ENCODE measurements around the gene RNF213. TPM values are rescaled to one million over a fixed set of nuclear protein-coding genes. Genes with fewer than 3 reads are reported as not detected.

The RNF213 gene
- total and polyA plus RNA-seq, 10 of the 15 experiments (the other 5 are each of a cell fraction or from before 2014, with no cell fraction given), result 18.6 to 145 (median 65.8) TPM

- TF ChIP-seq ATF2 (IDR thresholded peaks at IDR 0.05; ENCODE audit: low read length), result no peak
Measured at GRCh38 chr17:80287806-80288567, 27.3 kb downstream of the RNF213 start (continued).

- POLR2A ChIA-PET, result no interaction called here
- intact Hi-C loops (cut with micrococcal nuclease; ENCODE audit: unreplicated experiment), result no loop called here
Measured at GRCh38 chr17:80289616-80290015, 29.0 kb downstream of the RNF213 start.

More at GRCh38 chr17:80289616-80290015, 29.0 kb downstream of the RNF213 start:
- RAD21 ChIA-PET (ENCODE audit: unreplicated experiment), result no interaction called here
- BruUV-seq (replicated peaks), result no TSS peak
- peaks cover 17 to 40% of the 10 kb centered on the region in 2 experiments for H3K36me3 ChIP-seq (ENCODE audit: control insufficient read depth in 2 of 2, insufficient read depth in 2 of 2, low read length in 1 of 2)
- CTCF ChIA-PET, result interaction anchor here (0.6 kb wide), 1 partner anchor 117 kb away, joined by 3 read pairs; no protein-coding TSS in a partner anchor
- in situ Hi-C loops (cut with MboI), result no loop called here
- no peak overlapping the region for H3K4me3 ChIP-seq
- no peaks in the 10 kb centered on the region for H3K9me3 ChIP-seq (replicated peaks; ENCODE audit: control insufficient read depth, insufficient read depth, low read length)
- 75% methylated on average over 6 of the region's 6 CpGs for WGBS (ENCODE audit: insufficient coverage, insufficient replicate concordance, low lambda C conversion rate, missing lambda C conversion rate)
- no peaks in the 10 kb centered on the region for H3K27me3 ChIP-seq (replicated peaks in 1 of 2; ENCODE audit: control insufficient read depth in 2 of 2, insufficient read depth in 2 of 2, low read length in 1 of 2)
- H3K27ac ChIP-seq (ENCODE audit: control insufficient read depth, insufficient read depth), result no peak overlapping the region
- FAIRE-seq, result no peak
- no peak for TF ChIP-seq REST (IDR thresholded peaks at IDR 0.05; ENCODE audit: low read depth, low read length)
- TF ChIP-seq MEF2B (IDR thresholded peaks at IDR 0.05; ENCODE audit: partially characterized antibody, poor library complexity, severe bottlenecking), result no peak
- TF ChIP-seq ZZZ3 (IDR thresholded peaks at IDR 0.05; ENCODE audit: control insufficient read depth, insufficient read length, low read depth), result no peak
- no peak for TF ChIP-seq TCF3 (IDR thresholded peaks at IDR 0.05; ENCODE audit: borderline replicate concordance, insufficient read depth, low read depth, low read length)
- no peak for TF ChIP-seq SMAD5 (IDR thresholded peaks at IDR 0.05; ENCODE audit: low read depth)
- TF ChIP-seq RFX5 (IDR thresholded peaks at IDR 0.05; ENCODE audit: low read depth, low read length), result no peak
- no peak for TF ChIP-seq BACH1 (IDR thresholded peaks at IDR 0.05; ENCODE audit: borderline replicate concordance)
- no peak for TF ChIP-seq CHD1 (IDR thresholded peaks at IDR 0.05; ENCODE audit: low read depth, low read length)
- TF ChIP-seq SKIL (IDR thresholded peaks at IDR 0.05; ENCODE audit: low read depth, poor library complexity, severe bottlenecking), result no peak
- no peak for TF ChIP-seq SMAD1 (IDR thresholded peaks at IDR 0.05; ENCODE audit: low read depth, partially characterized antibody)
- SMC1A ChIA-PET (ENCODE audit: uncharacterized antibody, unreplicated experiment), result no interaction called here
- no peaks in the 10 kb centered on the region for H3K4me1 ChIP-seq (ENCODE audit: control insufficient read depth, insufficient read depth, low read length)
- no peak for DNase-seq (ENCODE audit: low read depth, low spot score)
- no peak overlapping the region for H2AFZ ChIP-seq (ENCODE audit: control insufficient read depth, low read depth, low read length)
- ATAC-seq, result no peak
- no peak overlapping the region for H3K9ac ChIP-seq (ENCODE audit: control insufficient read depth, insufficient read depth, low read length)
- no peak overlapping the region for H3K4me2 ChIP-seq (ENCODE audit: control insufficient read depth, insufficient read depth)
- no peaks in the 10 kb centered on the region for H3K79me2 ChIP-seq (ENCODE audit: control insufficient read depth, insufficient read depth, low read length)
- H4K20me1 ChIP-seq (ENCODE audit: control insufficient read depth, insufficient read depth), result 0 out of 2 replicates have a peak, but pooled peaks cover 2% of the 10 kb centered on the region

Measured in GM12878 (cell line).